GM23248 (cell line): ENCODE data around the gene PLEKHA1.

Experiments
- EZH2 ChIP-seq: fragments of 200-600 bp; sonication (generic); IDR thresholded peaks from 2 replicates; pipeline ENCODE4 v1.6.1; 2018; ENCODE audit warnings: antibody characterized with exemption, mild to moderate bottlenecking; ENCODE audit not compliant: insufficient read depth, poor library complexity, severe bottlenecking
- EZH2phosphoT487 ChIP-seq: fragments of 200-600 bp; sonication (generic); IDR thresholded peaks from 2 replicates; pipeline ENCODE4 v1.6.1; 2018; ENCODE audit warnings: antibody characterized with exemption, moderate library complexity, mild to moderate bottlenecking, low read depth; ENCODE audit not compliant: insufficient read depth

DNA sequence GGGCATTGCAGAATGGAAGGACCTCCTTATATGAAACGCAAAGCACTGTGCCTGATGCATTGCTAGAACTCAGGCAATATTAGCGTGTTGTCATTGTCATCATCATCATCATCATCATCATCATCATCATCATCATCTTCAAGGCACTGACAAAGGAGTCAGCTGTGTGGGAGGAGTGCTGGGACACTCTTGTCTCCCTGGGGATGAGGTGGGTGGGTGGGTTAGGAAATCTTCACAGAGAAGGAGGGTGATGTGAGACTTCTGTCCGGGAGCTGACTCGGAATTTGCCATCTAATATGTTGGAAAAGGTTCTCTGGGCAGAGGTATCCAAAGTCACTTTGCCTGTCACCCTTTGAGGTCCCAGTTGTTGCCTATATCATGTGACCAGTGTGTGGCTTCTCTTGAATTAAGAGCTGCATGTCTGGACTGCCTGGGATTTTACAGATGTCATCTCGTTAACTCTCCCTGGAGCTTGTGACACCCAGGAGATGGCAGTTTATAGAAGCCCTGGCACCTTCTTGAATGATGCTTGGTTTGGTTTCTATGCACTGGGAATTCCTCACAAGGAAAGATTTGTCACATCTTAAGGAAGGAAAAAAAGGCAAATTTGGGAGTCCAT, 93.9 kb downstream of the PLEKHA1 start:
- TF ChIP-seq EZH2 (no peak), EZH2phosphoT487 (no peak)
